Panc1 (cell line): ENCODE measurements around the gene CACNG7.

Experiments
- CTCF ChIP-seq: fragments of 450-650 bp; IDR thresholded peaks from 2 replicates; pipeline ENCODE4 v1.5.1; 2017; ENCODE audit warnings: mild to moderate bottlenecking
- POLR2AphosphoS5 ChIP-seq: IDR thresholded peaks from 2 replicates; pipeline ENCODE4 v1.6.1; 2012; ENCODE audit warnings: mild to moderate bottlenecking, low read depth, low read length, moderate library complexity
- REST ChIP-seq, 2 experiments: IDR thresholded peaks; 2 replicates each; pipeline ENCODE4 v1.6.1; 2011 to 2012; ENCODE audit warnings: low read depth in 2 of 2, control low read depth in 1 of 2, low read length in 1 of 2, mild to moderate bottlenecking in 1 of 2, moderate library complexity in 1 of 2; ENCODE audit not compliant: insufficient read depth in 1 of 2
- SIN3A ChIP-seq: IDR thresholded peaks from 2 replicates; pipeline ENCODE4 v1.6.1; 2012; ENCODE audit warnings: low read depth, mild to moderate bottlenecking, low read length, moderate library complexity, borderline replicate concordance; ENCODE audit not compliant: insufficient read depth
- TCF7L2 ChIP-seq: IDR thresholded peaks from 2 replicates; pipeline ENCODE4 v1.6.1; 2011; ENCODE audit warnings: mild to moderate bottlenecking, low read depth, low read length, inconsistent platforms

DNA sequence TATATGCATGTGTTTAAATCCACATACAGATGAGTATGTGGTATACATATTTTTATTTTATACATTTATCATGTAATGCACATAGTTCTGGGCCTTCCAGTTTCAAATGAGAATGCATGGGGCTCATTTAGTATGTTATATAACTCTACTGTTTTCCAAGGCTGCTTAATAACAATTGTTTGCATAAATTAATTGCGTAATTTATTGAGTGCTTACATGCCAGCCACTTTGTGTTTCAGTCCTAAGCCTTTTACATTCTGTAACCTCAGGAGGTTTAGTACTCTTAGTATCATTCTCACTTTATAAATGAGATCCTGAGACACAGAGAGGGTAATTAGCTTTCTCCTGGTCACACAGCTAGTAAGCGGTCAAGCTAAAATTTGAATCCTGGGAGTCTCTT is 36.9 kb downstream of the CACNG7 start:
- TF ChIP-seq CTCF (no peak), REST (IDR thresholded peaks at IDR 0.05; ENCODE audit: insufficient read depth in 1 of 2, low read depth in 2 of 2, low read length in 1 of 2) (no peak), POLR2AphosphoS5 (no peak), TCF7L2 (no peak), SIN3A (no peak)
